ENCODE results near the gene HGD. TPM values are rescaled to one million over a fixed set of nuclear protein-coding genes. Genes with fewer than 3 reads are reported as not detected.

HGD gene
- total and polyA plus RNA-seq, 2 of the 13 experiments (the other 11 are each of a cell fraction or from before 2014, with no cell fraction given): 265 to 398 TPM

DNA sequence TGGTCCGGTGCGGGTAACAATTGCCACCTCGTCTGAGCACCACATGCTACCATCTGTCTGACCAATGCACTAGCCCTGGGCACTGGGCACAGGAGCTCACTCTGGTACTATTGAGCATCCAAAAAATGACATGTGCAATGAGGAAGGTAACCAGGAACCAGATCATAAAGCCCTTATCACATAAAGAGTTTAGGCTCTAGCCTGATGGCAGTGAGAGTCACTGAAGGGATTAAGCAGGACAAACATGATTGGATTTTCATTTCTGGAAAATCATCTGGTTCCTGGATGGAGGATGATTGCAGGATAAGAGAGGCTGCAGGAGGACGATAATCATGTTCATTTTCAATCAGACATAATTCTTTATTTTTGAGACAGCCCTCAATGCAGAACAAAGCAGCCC lies 73.5 kb downstream of the HGD start (continued):
- TF ChIP-seq, protein P1, sequence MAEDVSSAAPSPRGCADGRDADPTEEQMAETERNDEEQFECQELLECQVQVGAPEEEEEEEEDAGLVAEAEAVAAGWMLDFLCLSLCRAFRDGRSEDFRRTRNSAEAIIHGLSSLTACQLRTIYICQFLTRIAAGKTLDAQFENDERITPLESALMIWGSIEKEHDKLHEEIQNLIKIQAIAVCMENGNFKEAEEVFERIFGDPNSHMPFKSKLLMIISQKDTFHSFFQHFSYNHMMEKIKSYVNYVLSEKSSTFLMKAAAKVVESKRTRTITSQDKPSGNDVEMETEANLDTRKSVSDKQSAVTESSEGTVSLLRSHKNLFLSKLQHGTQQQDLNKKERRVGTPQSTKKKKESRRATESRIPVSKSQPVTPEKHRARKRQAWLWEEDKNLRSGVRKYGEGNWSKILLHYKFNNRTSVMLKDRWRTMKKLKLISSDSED (CRISPR knock-in tag; IDR thresholded peaks at IDR 0.05): no peak
- no peak for TF ChIP-seq CBFB (CRISPR knock-in tag; IDR thresholded peaks at IDR 0.05)
- no peak for TF ChIP-seq JUNB (CRISPR knock-in tag; IDR thresholded peaks at IDR 0.05; ENCODE audit: borderline replicate concordance)
- no peak for TF ChIP-seq CCDC6 (CRISPR knock-in tag; IDR thresholded peaks at IDR 0.05)
- no peak for TF ChIP-seq SMAD3 (CRISPR knock-in tag; IDR thresholded peaks at IDR 0.05)
- TF ChIP-seq, protein P2, sequence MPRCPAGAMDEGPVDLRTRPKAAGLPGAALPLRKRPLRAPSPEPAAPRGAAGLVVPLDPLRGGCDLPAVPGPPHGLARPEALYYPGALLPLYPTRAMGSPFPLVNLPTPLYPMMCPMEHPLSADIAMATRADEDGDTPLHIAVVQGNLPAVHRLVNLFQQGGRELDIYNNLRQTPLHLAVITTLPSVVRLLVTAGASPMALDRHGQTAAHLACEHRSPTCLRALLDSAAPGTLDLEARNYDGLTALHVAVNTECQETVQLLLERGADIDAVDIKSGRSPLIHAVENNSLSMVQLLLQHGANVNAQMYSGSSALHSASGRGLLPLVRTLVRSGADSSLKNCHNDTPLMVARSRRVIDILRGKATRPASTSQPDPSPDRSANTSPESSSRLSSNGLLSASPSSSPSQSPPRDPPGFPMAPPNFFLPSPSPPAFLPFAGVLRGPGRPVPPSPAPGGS (CRISPR knock-in tag; IDR thresholded peaks at IDR 0.05): no peak

DNA sequence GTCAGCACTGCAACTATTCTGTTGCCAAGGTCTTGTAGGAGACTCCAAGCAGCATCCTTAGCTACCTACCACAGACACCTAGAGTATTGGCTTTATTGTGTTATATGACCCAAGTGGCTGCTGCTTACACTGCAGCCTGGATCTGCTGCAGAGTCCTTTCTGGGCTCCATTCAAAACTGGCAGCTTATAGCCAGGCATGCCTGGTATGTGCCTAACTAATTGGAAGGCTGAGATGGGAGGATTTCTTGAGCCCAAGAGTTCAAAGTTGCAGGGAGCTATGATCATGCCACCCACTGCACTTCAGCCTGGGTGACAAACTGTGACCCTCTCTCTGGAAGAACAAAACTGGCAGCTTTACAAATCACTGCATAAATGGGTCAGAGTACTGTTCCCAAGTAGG lies 77.3 kb downstream of the HGD start:
- Histone ChIP-seq H3K9me3 (ENCODE audit: low read length) (no peaks in the 10 kb centered on the region), H4K20me1 (ENCODE audit: insufficient read depth, low read length) (no peaks in the 10 kb centered on the region), H3K4me2 (ENCODE audit: low read depth, low read length) (no peak overlapping the region), H3K4me1 (ENCODE audit: insufficient read depth, low read length) (peaks cover under 1% of the 10 kb centered on the region; the same call in 1 of the 2 replicates), H2AFZ (ENCODE audit: low read length) (no peak overlapping the region), H3K36me3 (replicated peaks in 1 of 2; ENCODE audit: control insufficient read depth in 1 of 2, insufficient read depth in 2 of 2, low read length in 2 of 2) (peaks cover 0 to 14% of the 10 kb centered on the region in 2 experiments; a peak in 2 of 5 replicates), H3K79me2 (ENCODE audit: insufficient read depth, low read length) (peaks cover under 1% of the 10 kb centered on the region), H3K27ac (ENCODE audit: extremely low read length, insufficient read depth, low read length) (no peak overlapping the region), H3K4me3 (replicated peaks in 1 of 3; ENCODE audit: insufficient read depth in 1 of 3, low read depth in 2 of 3, low read length in 3 of 3) (no peak overlapping the region), H3K27me3 (ENCODE audit: control insufficient read depth in 1 of 2, insufficient read depth in 2 of 2, low read length in 2 of 2) (no peaks in the 10 kb centered on the region), H3K9ac (ENCODE audit: insufficient read depth, low read depth, low read length) (no peak overlapping the region)
- intact Hi-C loops (cut with micrococcal nuclease; ENCODE audit: unreplicated experiment): no loop called here
- ATAC-seq (peak; percentile 77), DNase-seq (ENCODE audit: low spot score) (no peak), FAIRE-seq (no peak)
- in situ Hi-C loops (cut with HindIII; ENCODE audit: extremely low pct_ligation_motif_present, low pct_unique_long_range_greater_than_20kb): no loop called here
- BruUV-seq (replicated peaks): no TSS peak
- ChIA-PET POLR2A (interaction anchor here (2.0 kb wide), 1 partner anchor 8 kb away, joined by 10 read pairs; the partner anchor contains the start of gene NDUFB4), CTCF (ENCODE audit: low intra/inter-chr PET ratio, low total read pairs) (no interaction called here)
- TF ChIP-seq, protein P3, sequence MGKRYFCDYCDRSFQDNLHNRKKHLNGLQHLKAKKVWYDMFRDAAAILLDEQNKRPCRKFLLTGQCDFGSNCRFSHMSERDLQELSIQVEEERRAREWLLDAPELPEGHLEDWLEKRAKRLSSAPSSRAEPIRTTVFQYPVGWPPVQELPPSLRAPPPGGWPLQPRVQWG (CRISPR knock-in tag; IDR thresholded peaks at IDR 0.05; ENCODE audit: borderline replicate concordance, low read depth): no peak
- TF ChIP-seq ZNF703 (CRISPR knock-in tag; IDR thresholded peaks at IDR 0.05; ENCODE audit: borderline replicate concordance) (no peak), YEATS2 (CRISPR knock-in tag; IDR thresholded peaks at IDR 0.05; ENCODE audit: borderline replicate concordance) (no peak), NCOA1 (CRISPR knock-in tag; IDR thresholded peaks at IDR 0.05) (no peak), ZNF207 (IDR thresholded peaks at IDR 0.05; ENCODE audit: borderline replicate concordance) (no peak), RFXAP (CRISPR knock-in tag; IDR thresholded peaks at IDR 0.05; ENCODE audit: borderline replicate concordance) (no peak), YY1 (IDR thresholded peaks at IDR 0.05; ENCODE audit: insufficient read depth, insufficient replicate concordance, low read depth, low read length) (no peak)
- TF ChIP-seq, protein P4, sequence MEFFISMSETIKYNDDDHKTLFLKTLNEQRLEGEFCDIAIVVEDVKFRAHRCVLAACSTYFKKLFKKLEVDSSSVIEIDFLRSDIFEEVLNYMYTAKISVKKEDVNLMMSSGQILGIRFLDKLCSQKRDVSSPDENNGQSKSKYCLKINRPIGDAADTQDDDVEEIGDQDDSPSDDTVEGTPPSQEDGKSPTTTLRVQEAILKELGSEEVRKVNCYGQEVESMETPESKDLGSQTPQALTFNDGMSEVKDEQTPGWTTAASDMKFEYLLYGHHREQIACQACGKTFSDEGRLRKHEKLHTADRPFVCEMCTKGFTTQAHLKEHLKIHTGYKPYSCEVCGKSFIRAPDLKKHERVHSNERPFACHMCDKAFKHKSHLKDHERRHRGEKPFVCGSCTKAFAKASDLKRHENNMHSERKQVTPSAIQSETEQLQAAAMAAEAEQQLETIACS (CRISPR knock-in tag; IDR thresholded peaks at IDR 0.05): no peak
- TF ChIP-seq, protein P5, sequence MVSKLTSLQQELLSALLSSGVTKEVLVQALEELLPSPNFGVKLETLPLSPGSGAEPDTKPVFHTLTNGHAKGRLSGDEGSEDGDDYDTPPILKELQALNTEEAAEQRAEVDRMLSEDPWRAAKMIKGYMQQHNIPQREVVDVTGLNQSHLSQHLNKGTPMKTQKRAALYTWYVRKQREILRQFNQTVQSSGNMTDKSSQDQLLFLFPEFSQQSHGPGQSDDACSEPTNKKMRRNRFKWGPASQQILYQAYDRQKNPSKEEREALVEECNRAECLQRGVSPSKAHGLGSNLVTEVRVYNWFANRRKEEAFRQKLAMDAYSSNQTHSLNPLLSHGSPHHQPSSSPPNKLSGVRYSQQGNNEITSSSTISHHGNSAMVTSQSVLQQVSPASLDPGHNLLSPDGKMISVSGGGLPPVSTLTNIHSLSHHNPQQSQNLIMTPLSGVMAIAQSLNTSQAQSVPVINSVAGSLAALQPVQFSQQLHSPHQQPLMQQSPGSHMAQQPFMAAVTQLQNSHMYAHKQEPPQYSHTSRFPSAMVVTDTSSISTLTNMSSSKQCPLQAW (CRISPR knock-in tag; IDR thresholded peaks at IDR 0.05): no peak
- TF ChIP-seq, protein P6, sequence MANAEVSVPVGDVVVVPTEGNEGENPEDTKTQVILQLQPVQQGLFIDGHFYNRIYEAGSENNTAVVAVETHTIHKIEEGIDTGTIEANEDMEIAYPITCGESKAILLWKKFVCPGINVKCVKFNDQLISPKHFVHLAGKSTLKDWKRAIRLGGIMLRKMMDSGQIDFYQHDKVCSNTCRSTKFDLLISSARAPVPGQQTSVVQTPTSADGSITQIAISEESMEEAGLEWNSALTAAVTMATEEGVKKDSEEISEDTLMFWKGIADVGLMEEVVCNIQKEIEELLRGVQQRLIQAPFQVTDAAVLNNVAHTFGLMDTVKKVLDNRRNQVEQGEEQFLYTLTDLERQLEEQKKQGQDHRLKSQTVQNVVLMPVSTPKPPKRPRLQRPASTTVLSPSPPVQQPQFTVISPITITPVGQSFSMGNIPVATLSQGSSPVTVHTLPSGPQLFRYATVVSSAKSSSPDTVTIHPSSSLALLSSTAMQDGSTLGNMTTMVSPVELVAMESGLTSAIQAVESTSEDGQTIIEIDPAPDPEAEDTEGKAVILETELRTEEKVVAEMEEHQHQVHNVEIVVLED (CRISPR knock-in tag; IDR thresholded peaks at IDR 0.05; ENCODE audit: borderline replicate concordance): no peak

All from HepG2 (cell line).